NCI-H2196 (cell line): Measurements from ENCODE around the gene FILIP1.

Source experiments
- DNase-seq: peaks from one replicate; lab custom pipeline; 2025; ENCODE audit not compliant: unreplicated experiment; lab: John Stamatoyannopoulos, UW

Gene FILIP1

DNA sequence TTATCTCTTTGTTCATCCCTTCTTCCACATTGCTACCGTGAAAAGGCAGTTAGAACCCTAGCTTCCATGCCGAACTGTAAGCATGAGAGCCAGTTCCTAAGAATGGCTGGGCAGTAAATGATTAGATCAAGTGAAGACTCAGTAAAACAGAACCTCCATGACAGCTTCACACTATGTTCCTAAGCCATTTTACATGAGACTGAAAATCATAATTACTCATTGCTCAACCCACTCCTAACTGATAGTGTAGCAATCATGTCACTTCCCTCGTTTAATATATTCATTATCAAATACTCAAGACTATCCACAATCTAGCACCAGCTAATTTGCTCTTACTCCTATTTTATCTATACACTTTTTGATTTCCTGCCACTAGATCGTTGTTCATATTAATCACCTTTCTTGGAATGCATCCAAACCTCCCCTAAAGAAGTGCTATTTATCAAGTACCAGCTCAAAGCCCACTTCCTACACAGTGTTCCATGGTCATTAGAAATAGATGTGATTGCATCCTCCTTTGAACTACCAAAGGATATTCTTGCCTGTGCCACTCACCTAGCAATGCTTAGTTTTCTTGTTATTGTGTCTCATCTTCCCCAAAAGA lies 215.0 kb downstream of the FILIP1 start:
- DNase-seq: no peak

DNA sequence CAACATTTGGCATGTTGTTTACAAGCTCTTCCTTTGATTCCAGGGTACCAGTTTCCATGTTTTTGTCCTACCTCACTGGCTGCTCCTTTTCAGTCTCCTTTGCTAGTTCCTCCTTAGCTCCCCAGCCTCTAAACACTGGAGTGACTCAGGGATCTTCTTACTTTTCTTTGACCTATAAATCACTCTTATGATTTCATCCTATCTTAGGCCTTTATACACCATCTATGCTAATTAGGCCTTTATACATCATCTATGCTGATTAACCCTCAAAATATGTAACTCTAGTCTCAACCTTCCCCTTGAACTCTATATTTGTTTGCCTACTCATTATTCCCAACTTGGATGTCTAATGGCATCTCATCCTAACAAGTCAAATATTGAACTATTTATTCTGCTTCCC lies 218.5 kb downstream of the FILIP1 start:
- DNase-seq: no peak

DNA sequence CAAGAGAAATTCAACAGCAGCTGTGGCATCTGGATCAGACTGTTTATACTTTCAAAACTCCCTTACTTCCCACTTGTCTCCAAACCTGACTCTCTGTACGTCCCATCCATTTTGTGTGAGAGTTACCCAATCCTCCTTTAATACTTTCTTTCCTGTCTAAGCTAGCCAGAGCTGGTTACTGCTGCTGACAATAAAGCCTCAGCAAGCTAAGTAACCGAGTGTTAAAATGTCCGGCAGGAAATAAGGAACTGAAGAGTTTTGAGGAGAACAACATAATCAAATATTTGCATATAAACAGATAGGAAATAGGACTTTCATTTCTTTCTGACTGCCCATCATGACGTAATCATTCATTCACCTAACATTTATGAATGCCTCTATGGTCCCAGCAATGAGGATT lies 220.6 kb downstream of the FILIP1 start:
- no peak for DNase-seq

DNA sequence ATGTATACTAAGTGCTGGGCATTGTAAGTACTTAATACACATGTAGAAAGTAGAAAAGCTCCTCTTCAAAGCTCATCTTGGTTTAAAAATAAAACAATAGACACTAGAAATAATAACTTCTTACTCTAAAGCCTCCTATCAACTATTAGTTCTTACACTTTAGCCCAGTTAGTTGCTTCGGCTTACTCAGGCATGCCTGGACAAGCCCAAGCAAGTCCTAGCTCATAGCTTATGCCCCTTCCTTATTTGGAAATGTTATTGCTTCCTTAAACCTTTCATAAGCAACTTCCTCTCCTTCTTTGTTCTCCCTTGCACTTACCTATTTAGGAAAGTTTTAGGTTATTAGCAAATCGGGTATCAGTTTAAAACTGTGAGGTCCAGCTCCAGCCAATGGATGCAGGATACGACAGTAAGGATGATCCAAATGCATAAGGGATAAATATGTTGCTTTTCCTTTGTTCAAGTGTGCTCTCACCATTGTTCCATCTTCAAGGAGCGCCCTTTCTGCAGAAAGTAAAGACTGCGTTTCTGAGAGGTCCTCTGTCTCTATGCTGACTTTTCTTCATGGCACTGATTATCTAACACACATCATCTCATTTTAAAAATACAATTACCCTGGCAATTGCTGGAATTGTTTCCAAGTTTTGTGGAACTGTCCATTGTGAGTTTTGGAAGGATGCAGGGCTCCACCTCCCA lies 221.3 kb downstream of the FILIP1 start:
- no peak for DNase-seq

DNA sequence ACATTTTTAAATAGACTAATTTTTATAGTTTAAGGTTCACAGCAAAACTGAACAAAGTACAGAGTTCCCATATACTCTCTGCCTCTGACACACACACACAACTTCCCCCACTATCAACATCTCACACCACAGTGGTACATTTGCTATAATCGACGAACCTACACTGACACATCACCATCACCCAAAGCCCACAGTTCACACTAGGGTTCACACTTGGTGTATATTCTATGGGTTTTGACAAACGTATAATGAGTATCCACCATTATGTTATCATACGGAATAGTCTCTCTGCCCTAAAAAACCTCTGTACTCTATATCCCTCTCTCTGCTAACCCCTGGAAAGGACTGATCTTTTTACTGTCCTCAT lies 224.6 kb downstream of the FILIP1 start:
- no peak for DNase-seq

DNA sequence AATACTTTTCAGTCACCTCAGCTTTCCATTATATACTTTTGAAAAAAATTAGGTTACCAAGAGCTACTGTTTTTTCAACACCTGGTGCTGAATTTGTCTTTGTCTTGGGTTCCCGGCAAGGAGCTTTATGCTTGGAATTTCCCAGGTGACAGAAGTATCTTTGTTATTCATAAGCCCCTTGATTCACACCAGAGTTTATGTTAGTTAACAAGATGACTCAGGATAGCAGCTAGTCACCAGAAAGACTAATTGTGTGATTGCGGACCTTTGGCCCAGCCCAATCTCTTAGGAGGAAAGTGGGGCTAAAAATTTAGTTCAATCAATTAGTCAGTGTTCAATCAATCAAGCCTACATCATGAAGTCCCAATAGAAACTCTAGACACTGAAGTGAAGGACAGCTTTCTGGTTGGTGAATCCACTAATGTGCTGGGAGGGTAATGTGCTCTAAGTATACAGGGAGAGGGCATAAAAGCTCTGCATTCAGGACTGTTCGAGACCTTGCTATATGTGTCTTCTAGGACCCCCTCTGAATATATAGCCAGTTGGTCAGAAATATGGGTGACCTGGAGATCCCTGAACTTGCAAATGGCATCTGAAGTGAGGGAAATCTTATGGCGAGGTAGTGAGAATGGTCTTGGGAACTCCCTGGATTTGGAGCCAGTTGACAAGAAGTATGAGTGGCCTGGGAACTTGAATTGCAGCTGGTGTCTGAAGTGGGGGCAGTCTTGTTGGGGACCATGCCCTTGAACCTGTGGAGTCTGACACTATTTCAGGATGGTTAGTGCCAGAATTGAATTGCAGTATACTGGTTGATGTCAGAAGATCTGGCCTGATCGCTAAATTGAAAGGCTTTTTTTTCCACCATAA lies 225.2 kb downstream of the FILIP1 start:
- no peak for DNase-seq

DNA sequence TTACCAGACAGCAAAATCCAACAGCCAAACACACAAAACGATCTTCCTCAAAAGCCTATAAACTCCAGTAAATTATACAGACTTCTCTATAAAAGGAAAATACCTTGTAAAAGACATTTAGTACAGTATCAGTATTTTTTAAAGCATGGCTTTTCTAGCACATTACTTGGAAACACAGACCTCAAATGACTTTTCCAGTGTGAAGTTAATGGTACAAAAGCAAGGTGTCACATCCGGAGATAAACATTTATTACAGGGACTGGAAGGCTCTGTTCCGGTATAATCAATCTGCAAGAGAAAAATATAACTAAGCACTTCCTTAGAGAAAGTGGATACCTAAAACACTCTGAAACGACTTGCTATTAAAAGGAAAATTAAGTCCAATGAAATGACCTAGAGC lies 226.1 kb downstream of the FILIP1 start:
- DNase-seq: no peak

DNA sequence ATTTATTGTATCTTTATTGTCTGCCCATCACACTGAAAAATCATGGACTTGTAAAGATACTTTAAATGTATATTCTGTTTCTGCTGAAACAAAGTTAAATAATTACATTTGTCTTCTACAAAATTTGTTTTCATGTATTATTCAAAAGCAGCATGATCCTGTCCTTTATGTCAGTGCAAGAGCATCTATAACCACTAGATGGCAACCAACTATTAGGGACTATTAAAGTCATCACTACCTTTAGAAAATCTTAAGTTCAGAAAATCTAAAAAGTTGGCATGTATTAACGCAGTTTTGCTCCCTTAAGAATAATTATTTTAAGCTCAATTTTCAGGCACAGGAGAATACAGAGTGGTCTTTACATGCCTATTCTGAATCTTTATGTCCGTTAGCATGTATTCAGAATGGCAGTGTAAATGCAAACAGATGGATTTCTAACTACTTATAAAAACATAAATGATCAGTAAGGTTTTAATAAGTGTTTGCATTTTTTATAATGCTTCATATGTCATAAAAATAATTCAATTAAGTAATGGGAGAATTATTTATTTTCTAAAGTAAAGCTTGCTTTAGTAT lies 226.8 kb downstream of the FILIP1 start:
- DNase-seq: peak; percentile 62

DNA sequence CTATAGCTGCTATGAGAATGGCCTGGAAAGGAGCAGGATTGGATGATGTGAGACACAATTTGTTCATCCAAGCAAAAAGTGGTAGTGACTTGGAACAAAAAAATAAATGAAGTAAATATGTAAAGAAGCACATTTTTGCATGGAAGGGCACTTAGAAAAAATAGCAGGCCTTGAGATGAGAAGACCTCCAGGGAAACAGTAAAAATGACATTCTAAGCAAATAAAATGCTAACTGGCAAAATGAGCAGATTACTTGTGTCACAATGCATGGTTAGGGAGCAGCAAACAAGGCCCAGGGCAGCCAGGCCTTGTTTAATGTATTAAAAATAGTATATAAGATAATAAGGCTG lies 230.2 kb downstream of the FILIP1 start:
- DNase-seq: no peak

DNA sequence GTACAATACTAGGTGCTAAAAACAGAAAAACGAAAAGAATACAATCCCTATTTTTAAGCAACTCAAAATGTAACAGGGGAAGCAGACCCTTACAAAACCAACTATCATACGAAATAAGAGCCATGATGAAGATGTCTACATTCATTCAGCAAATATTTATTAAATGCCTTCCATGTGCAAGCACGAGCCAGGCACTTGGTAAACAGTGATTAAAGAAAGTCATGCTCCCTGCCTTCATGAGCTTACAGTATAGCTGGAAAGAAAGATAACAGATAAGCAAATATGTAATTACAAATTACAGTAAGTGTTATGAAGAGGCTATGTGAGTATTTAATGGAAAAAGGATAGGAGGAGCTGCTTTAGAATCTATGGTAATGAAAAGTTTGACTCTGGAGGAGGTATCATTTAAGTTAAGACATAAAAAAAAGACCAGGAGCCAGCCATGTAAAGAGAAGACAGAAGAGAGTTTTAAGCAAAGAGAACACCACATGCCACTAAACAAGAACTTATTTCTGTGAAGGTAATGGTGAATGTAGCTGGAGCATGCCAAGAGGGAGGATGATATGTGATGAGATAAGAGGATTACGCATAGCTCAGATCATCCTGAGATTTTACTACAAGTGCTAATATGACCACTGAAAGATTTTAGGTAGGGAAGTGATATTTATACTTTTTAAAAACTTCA lies 230.7 kb downstream of the FILIP1 start:
- DNase-seq: no peak

DNA sequence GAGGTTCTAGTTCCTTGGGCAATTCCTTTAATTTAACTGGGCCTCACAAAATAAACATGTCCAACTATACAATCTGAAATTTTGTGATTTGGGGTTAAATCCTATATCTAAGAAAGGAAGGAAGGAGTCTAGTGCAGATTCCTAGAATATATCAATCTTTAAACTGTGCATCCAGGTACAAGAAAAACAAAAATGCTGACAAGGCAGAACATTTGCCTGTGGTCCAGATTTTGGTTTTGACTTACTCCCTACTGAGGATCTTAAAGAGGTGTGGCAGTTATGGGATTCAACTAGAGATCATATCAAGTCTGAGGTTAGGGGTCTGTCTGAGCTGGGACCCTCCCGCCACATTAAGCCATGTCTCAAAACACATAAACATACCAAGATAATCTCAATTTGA lies 232.3 kb downstream of the FILIP1 start:
- DNase-seq: no peak

DNA sequence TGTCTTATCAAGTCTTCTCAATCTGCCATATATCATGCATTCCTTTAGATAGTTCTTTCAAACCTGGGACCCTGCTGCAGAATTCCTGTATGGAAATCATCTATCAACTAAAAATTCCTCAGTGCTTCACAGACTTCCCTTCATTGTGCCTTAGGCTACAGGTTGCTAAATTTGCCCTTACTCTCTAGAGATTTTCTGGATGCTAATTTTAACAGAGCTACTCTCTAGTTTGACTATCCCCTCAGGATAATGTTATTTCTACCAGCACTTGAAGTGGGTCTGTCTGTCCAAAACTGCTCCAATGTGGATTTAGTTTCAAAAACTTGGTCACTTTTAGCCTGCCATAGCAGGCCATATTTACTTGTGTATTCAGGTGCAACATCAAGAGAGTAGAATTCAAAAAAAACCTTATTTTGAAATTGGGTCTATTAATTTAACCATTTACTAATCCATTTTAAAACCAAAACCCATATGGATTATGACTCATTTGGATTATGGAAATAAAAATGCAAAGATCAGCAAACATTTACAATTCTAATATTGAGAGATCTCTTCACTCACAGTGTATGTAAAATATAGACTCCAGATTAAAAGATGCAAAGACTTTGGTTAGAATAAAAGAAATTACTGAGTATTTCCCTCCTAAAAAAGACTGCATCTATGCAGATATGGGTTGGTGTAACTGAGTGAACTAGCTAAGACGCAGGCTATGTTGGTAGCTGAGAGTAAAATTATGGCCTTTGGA lies 236.1 kb downstream of the FILIP1 start:
- DNase-seq: no peak

DNA sequence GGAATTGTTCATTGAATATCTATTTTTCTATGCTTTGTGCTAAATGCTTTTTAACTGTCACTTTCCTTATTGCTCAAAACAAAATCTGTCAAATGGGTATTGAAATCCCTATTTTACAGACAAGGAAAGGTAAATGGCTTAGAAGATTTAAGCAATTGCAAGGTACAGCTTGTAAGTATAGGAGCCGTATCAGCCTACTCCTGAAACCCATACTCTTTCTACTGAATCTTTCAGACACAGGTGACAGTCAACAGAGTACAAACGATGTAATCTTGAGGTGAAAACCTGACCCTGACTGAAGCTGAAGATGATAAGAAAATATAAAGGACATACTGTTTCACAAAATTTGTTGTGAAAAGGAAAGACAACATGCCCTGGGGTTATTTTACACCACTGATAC lies 243.0 kb downstream of the FILIP1 start:
- DNase-seq: no peak

DNA sequence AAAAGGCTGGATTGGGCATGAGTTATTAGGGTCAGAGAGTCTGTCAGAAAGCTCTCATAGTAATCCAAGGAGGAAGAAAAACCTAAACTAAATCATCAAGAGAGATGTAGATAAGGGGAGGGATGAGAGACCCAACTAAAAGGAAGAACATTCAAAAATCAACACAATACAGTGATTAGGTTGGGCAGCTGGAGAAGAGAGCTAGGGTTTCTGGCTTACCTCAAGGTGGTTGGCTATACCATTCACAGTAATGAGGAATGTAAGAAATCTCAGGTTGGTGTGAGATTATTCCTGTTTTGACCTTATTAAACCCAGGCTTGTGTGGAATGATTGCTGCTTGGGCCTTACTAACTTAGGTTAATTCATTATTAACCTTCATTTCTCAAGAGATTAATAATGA lies 243.8 kb downstream of the FILIP1 start:
- no peak for DNase-seq

DNA sequence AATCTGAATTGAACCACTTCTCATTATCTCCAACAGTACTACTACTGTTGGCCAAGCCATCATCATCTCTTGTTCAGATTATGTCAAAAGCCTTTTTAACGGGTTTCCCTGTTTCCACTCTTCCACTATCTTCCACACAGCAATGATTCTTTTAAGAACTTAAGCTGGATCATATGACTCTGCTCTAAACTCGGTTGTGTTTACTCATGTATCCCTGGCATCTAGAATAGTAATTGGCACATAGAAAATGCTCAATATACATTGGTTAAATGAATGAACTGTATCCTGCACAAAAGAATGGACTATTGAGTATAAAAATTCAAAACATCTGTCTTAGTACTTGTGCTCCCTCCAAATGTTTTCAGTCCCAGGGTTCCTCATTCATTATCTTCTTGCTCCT lies 247.2 kb downstream of the FILIP1 start:
- DNase-seq: no peak

DNA sequence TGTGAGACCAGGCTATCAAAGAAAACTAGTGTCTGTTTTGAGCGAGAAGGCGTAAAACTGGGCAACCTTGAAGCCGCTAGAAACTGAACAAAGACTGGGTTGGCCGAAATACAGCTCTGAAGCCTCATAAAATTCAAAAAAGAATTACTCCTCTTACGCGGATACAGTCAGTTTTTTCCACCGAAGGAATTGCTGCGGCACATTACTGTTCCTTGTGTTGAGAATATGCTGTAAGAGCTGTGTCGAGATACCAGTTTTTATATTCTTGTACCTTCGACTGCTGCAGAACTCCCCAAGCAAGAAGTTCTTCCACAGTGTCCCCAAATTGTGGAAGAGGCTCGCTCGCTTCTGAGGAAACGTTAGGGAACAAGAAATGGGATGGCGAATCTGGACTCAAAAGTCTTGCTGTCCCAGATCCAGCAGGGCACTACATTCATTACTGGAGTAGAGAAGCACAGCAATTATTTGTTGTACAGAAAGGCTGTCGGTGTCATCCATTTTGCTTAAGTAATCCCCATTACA lies 249.5 kb downstream of the FILIP1 start:
- no peak for DNase-seq

DNA sequence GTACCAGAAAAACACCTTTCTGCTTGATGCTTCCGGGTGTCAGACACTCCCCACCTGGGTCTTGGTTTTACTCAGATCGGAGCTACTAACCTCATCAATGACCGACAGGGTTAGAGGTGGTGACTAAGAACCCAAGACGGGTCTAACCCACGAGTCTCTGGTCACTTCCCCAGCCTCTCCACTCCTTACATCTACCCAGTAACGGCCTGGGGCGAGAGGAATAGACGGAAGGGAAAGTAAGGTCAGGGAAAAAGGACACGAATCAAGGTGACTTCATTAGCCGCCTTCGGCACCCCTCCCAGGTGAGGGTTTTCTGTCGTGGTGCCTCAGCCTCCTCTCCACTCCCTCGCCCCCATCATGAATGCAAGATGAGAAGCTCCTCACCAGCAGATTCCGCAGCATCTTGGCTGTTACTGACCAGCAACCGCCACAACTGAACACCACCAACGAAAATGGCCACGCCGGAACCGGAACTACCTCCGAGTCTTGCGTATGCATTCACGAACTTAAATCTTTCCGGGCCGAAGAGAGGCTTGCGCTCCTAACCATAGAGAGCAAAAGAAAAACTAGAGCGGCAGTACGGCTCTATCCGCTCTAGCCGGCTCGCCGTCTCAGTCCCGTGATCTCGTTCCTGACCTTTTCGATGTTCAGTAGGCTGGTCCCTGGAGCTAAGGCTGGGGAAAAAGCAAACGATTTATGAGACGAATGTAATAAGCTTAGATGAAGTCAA lies 250.1 kb downstream of the FILIP1 start, which contains the start of gene COX7A2:
COX7A2 (minus strand) TSS at position 469 of the 730 bp plus-strand sequence; CDS start at position 402, 67 bp downstream.
- DNase-seq: peak; percentile 94
